Measurements from ENCODE around the gene ZNF277. TPM values are rescaled to one million over a fixed set of nuclear protein-coding genes. Genes with fewer than 3 reads are reported as not detected.

The ZNF277 gene
- total RNA-seq, 1 experiment from 2014 or later = 23.3 TPM

- no peaks in the 10 kb centered on the region for H3K9me3 ChIP-seq (ENCODE audit: insufficient read depth, low read depth)
- no peak overlapping the region for H3K4me3 ChIP-seq
- ChIA-PET POLR2A (ENCODE audit: unreplicated experiment) (no interaction called here), CTCF (interaction anchor here (0.6 kb wide), 1 partner anchor 16 kb away, joined by 5 read pairs; no protein-coding TSS in a partner anchor)
- no peaks in the 10 kb centered on the region for H3F3A ChIP-seq (ENCODE audit: insufficient read depth, low read depth)
- no peak for DNase-seq
- no peaks in the 10 kb centered on the region for H3K9me2 ChIP-seq (ENCODE audit: insufficient read depth)
- H3K4me1 ChIP-seq (replicated peaks; ENCODE audit: insufficient read depth) = no peaks in the 10 kb centered on the region
- H3K4me2 ChIP-seq = no peak overlapping the region
- no peak for TF ChIP-seq EZH2 (IDR thresholded peaks at IDR 0.05; ENCODE audit: low read depth)
- no peak for TF ChIP-seq CTCF (conservative IDR thresholded peaks at IDR 0.05)
- BruUV-seq (replicated peaks) = no TSS peak
- no peak overlapping the region for H2AFZ ChIP-seq
- H3K36me3 ChIP-seq (ENCODE audit: low read depth) = no peaks in the 10 kb centered on the region
- H3K27me3 ChIP-seq (ENCODE audit: insufficient read depth, low read depth) = no peaks in the 10 kb centered on the region
- intact Hi-C loops (cut with micrococcal nuclease; ENCODE audit: unreplicated experiment) = no loop called here
- H3K79me2 ChIP-seq (ENCODE audit: low read depth) = no peaks in the 10 kb centered on the region
- H3K27ac ChIP-seq = no peak overlapping the region
- H4K20me1 ChIP-seq (ENCODE audit: insufficient read depth) = no peaks in the 10 kb centered on the region
Observed at GRCh38 chr7:112350585-112350984, 144.1 kb downstream of the ZNF277 start.

GRCh38 chr7:112356596-112356995, 150.1 kb downstream of the ZNF277 start:
- H2AFZ ChIP-seq = no peak overlapping the region
- H3K27ac ChIP-seq = no peak overlapping the region
- H3K9me2 ChIP-seq (ENCODE audit: insufficient read depth) = no peaks in the 10 kb centered on the region
- no peak overlapping the region for H3K4me2 ChIP-seq
- no peaks in the 10 kb centered on the region for H3F3A ChIP-seq (ENCODE audit: insufficient read depth, low read depth)
- DNase-seq = no peak
- no peaks in the 10 kb centered on the region for H3K4me1 ChIP-seq (replicated peaks; ENCODE audit: insufficient read depth)
- intact Hi-C loops (cut with micrococcal nuclease; ENCODE audit: unreplicated experiment) = no loop called here
- CTCF ChIA-PET = interaction anchor here (0.6 kb wide), 1 partner anchor 25 kb away, joined by 4 read pairs; no protein-coding TSS in a partner anchor
- H3K4me3 ChIP-seq = no peak overlapping the region
- no peaks in the 10 kb centered on the region for H3K9me3 ChIP-seq (ENCODE audit: insufficient read depth, low read depth)
- H3K79me2 ChIP-seq (ENCODE audit: low read depth) = no peaks in the 10 kb centered on the region
- TF ChIP-seq EZH2 (IDR thresholded peaks at IDR 0.05; ENCODE audit: low read depth) = no peak
- no TSS peak for BruUV-seq (replicated peaks)
- no peaks in the 10 kb centered on the region for H4K20me1 ChIP-seq (ENCODE audit: insufficient read depth)
- H3K27me3 ChIP-seq (ENCODE audit: insufficient read depth, low read depth) = no peaks in the 10 kb centered on the region
- H3K36me3 ChIP-seq (ENCODE audit: low read depth) = no peaks in the 10 kb centered on the region
- POLR2A ChIA-PET (ENCODE audit: unreplicated experiment) = no interaction called here

GRCh38 chr7:112357136-112357535, 150.6 kb downstream of the ZNF277 start:
- H4K20me1 ChIP-seq (ENCODE audit: insufficient read depth) = no peaks in the 10 kb centered on the region
- no peaks in the 10 kb centered on the region for H3K79me2 ChIP-seq (ENCODE audit: low read depth)
- no peak overlapping the region for H3K4me2 ChIP-seq
- H3K9me3 ChIP-seq (ENCODE audit: insufficient read depth, low read depth) = no peaks in the 10 kb centered on the region
- H3K9me2 ChIP-seq (ENCODE audit: insufficient read depth) = no peaks in the 10 kb centered on the region
- H3K4me1 ChIP-seq (replicated peaks; ENCODE audit: insufficient read depth) = no peaks in the 10 kb centered on the region
- no peak overlapping the region for H2AFZ ChIP-seq
- H3K27ac ChIP-seq = no peak overlapping the region
- DNase-seq = no peak
- POLR2A ChIA-PET (ENCODE audit: unreplicated experiment) = no interaction called here
- no peaks in the 10 kb centered on the region for H3K27me3 ChIP-seq (ENCODE audit: insufficient read depth, low read depth)
- H3K4me3 ChIP-seq = no peak overlapping the region
- no peaks in the 10 kb centered on the region for H3F3A ChIP-seq (ENCODE audit: insufficient read depth, low read depth)
- no peaks in the 10 kb centered on the region for H3K36me3 ChIP-seq (ENCODE audit: low read depth)
- CTCF ChIA-PET = interaction anchor here (0.6 kb wide), 1 partner anchor 25 kb away, joined by 4 read pairs; no protein-coding TSS in a partner anchor
- no TSS peak for BruUV-seq (replicated peaks)
- TF ChIP-seq EZH2 (IDR thresholded peaks at IDR 0.05; ENCODE audit: low read depth) (no peak), CTCF (conservative IDR thresholded peaks at IDR 0.05) (no peak)
- intact Hi-C loops (cut with micrococcal nuclease; ENCODE audit: unreplicated experiment) = no loop called here

- H3K4me3 ChIP-seq = no peak overlapping the region
- CTCF ChIA-PET = no interaction called here
- H3K79me2 ChIP-seq (ENCODE audit: low read depth) = no peaks in the 10 kb centered on the region
- no TSS peak for BruUV-seq (replicated peaks)
- no peaks in the 10 kb centered on the region for H3K9me3 ChIP-seq (ENCODE audit: insufficient read depth, low read depth)
- no peak overlapping the region for H3K27ac ChIP-seq
- H3K4me2 ChIP-seq = no peak overlapping the region
- H3K36me3 ChIP-seq (ENCODE audit: low read depth) = no peaks in the 10 kb centered on the region
- POLR2A ChIA-PET (ENCODE audit: unreplicated experiment) = interaction anchor here (0.6 kb wide), 1 partner anchor 30 kb away, joined by 3 read pairs; no protein-coding TSS in a partner anchor
- intact Hi-C loops (cut with micrococcal nuclease; ENCODE audit: unreplicated experiment) = no loop called here
- H3F3A ChIP-seq (ENCODE audit: insufficient read depth, low read depth) = no peaks in the 10 kb centered on the region
- no peak overlapping the region for H2AFZ ChIP-seq
- no peaks in the 10 kb centered on the region for H3K4me1 ChIP-seq (replicated peaks; ENCODE audit: insufficient read depth)
- no peaks in the 10 kb centered on the region for H4K20me1 ChIP-seq (ENCODE audit: insufficient read depth)
- DNase-seq = no peak
- TF ChIP-seq EZH2 (IDR thresholded peaks at IDR 0.05; ENCODE audit: low read depth) = no peak
- no peak for TF ChIP-seq CTCF (conservative IDR thresholded peaks at IDR 0.05)
- no peaks in the 10 kb centered on the region for H3K9me2 ChIP-seq (ENCODE audit: insufficient read depth)
- no peaks in the 10 kb centered on the region for H3K27me3 ChIP-seq (ENCODE audit: insufficient read depth, low read depth)
Observed at GRCh38 chr7:112358513-112358912, 152.0 kb downstream of the ZNF277 start.
